GM12892 (cell line): ENCODE data around the gene NBEA.

Experiments used
- POLR2A ChIP-seq: IDR thresholded peaks from 2 replicates; pipeline ENCODE4 v1.6.1; 2011; ENCODE audit warnings: low read depth, low read length, control low read depth
- POLR2AphosphoS5 ChIP-seq: IDR thresholded peaks from 2 replicates; pipeline ENCODE4 v1.6.1; 2011; ENCODE audit warnings: low read depth, low read length, control low read depth

- no peak for TF ChIP-seq POLR2AphosphoS5
- no peak for TF ChIP-seq POLR2A
Measured at GRCh38 chr13:35718084-35718483, 776.0 kb downstream of the NBEA start.
